ENCODE results near the gene RNF182.
"Not testable (repeated sequence)": the region's sequence is repeated elsewhere in the genome, so short reads cannot be mapped to it uniquely, and the experiment has no call there.

RNF182 gene

GRCh38 chr6:14010275-14010674, 85.5 kb downstream of the RNF182 start:
- Histone ChIP-seq H3K4me1 (ENCODE audit: insufficient read depth, low read length) (peaks cover 17% of the 10 kb centered on the region), H3K27ac (ENCODE audit: low read length) (no peak overlapping the region), H3K36me3 (ENCODE audit: insufficient read depth, low read depth, low read length) (no peaks in the 10 kb centered on the region), H3K4me3 (ENCODE audit: low read length) (no peak overlapping the region), H3K27me3 (ENCODE audit: insufficient read depth, low read length) (no peaks in the 10 kb centered on the region), H3K9me3 (ENCODE audit: insufficient read depth, low read depth, low read length) (no peaks in the 10 kb centered on the region), H3K9ac (ENCODE audit: low read depth, low read length) (no peak overlapping the region)

GRCh38 chr6:14012313-14013030, 87.7 kb downstream of the RNF182 start:
- Histone ChIP-seq H3K27me3 (ENCODE audit: insufficient read depth, low read length) (peaks cover 15% of the 10 kb centered on the region), H3K27ac (ENCODE audit: low read length) (no peak overlapping the region), H3K9ac (ENCODE audit: low read depth, low read length) (no peak overlapping the region), H3K4me1 (ENCODE audit: insufficient read depth, low read length) (peaks cover 23% of the 10 kb centered on the region), H3K9me3 (ENCODE audit: insufficient read depth, low read depth, low read length) (no peaks in the 10 kb centered on the region), H3K36me3 (ENCODE audit: insufficient read depth, low read depth, low read length) (no peaks in the 10 kb centered on the region), H3K4me3 (ENCODE audit: low read length) (no peak overlapping the region)

GRCh38 chr6:14015964-14016363, 91.2 kb downstream of the RNF182 start:
- H3K9ac ChIP-seq (ENCODE audit: low read depth, low read length) = no peak overlapping the region

GRCh38 chr6:14016432-14016831, 91.7 kb downstream of the RNF182 start:
- Histone ChIP-seq H3K27ac (ENCODE audit: low read length) (no peak overlapping the region), H3K27me3 (ENCODE audit: insufficient read depth, low read length) (peaks cover 25% of the 10 kb centered on the region), H3K4me1 (ENCODE audit: insufficient read depth, low read length) (peaks cover 18% of the 10 kb centered on the region), H3K9ac (ENCODE audit: low read depth, low read length) (no peak overlapping the region), H3K36me3 (ENCODE audit: insufficient read depth, low read depth, low read length) (no peaks in the 10 kb centered on the region), H3K9me3 (ENCODE audit: insufficient read depth, low read depth, low read length) (peaks cover 4% of the 10 kb centered on the region; the same call in 1 of the 2 replicates), H3K4me3 (ENCODE audit: low read length) (no peak overlapping the region)

More at GRCh38 chr6:14015964-14016363, 91.2 kb downstream of the RNF182 start:
- Histone ChIP-seq H3K27me3 (ENCODE audit: insufficient read depth, low read length) (peaks cover 25% of the 10 kb centered on the region), H3K9me3 (ENCODE audit: insufficient read depth, low read depth, low read length) (peaks cover 4% of the 10 kb centered on the region; the same call in 1 of the 2 replicates), H3K27ac (ENCODE audit: low read length) (no peak overlapping the region), H3K4me3 (ENCODE audit: low read length) (no peak overlapping the region), H3K36me3 (ENCODE audit: insufficient read depth, low read depth, low read length) (no peaks in the 10 kb centered on the region), H3K4me1 (ENCODE audit: insufficient read depth, low read length) (peaks cover 18% of the 10 kb centered on the region)

- Histone ChIP-seq H3K9me3 (ENCODE audit: insufficient read depth, low read depth, low read length) (peaks cover 4% of the 10 kb centered on the region; the same call in 1 of the 2 replicates), H3K27me3 (ENCODE audit: insufficient read depth, low read length) (peaks cover 25% of the 10 kb centered on the region), H3K27ac (ENCODE audit: low read length) (no peak overlapping the region), H3K36me3 (ENCODE audit: insufficient read depth, low read depth, low read length) (no peaks in the 10 kb centered on the region), H3K4me3 (ENCODE audit: low read length) (peak overlapping the region; percentile 46; the same call in 1 of the 2 replicates), H3K4me1 (ENCODE audit: insufficient read depth, low read length) (peaks cover 18% of the 10 kb centered on the region), H3K9ac (ENCODE audit: low read depth, low read length) (no peak overlapping the region)
Observed at GRCh38 chr6:14016935-14017625, 92.3 kb downstream of the RNF182 start.

- no peak overlapping the region for H3K27ac ChIP-seq (ENCODE audit: low read length)
- H3K27me3 ChIP-seq (ENCODE audit: insufficient read depth, low read length) = peaks cover 25% of the 10 kb centered on the region
- H3K9me3 ChIP-seq (ENCODE audit: insufficient read depth, low read depth, low read length) = peaks cover 4% of the 10 kb centered on the region; the same call in 1 of the 2 replicates
- no peaks in the 10 kb centered on the region for H3K36me3 ChIP-seq (ENCODE audit: insufficient read depth, low read depth, low read length)
- peak overlapping the region; percentile 46; the same call in 1 of the 2 replicates for H3K4me3 ChIP-seq (ENCODE audit: low read length)
- peaks cover 18% of the 10 kb centered on the region for H3K4me1 ChIP-seq (ENCODE audit: insufficient read depth, low read length)
- H3K9ac ChIP-seq (ENCODE audit: low read depth, low read length) = no peak overlapping the region
Observed at GRCh38 chr6:14017626-14018475, 93.1 kb downstream of the RNF182 start.

DNA sequence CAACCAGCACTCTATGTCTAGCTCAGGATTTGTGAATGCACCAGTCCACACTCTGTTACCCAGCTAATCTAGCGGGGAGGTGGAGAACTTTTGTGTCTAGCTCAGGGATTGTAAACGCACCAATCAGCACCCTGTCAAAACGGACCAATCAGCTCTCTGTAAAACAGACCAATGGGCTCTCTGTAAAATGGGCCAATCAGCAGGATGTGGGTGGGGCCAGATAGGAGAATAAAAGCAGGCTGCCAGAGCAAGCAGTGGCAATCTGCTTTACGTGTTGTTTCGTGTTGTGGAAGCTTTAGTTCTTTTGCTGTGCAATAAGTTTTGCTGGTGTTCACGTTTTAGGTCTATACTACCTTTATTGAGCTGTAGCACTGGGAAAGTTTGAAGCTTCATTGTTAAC, 93.8 kb downstream of the RNF182 start:
- H3K27ac ChIP-seq (ENCODE audit: low read length); H3K36me3 ChIP-seq (ENCODE audit: insufficient read depth, low read depth, low read length); H3K9me3 ChIP-seq (ENCODE audit: insufficient read depth, low read depth, low read length); H3K9ac ChIP-seq (ENCODE audit: low read depth, low read length): not testable (repeated sequence)
- peaks cover 25% of the 10 kb centered on the region for H3K27me3 ChIP-seq (ENCODE audit: insufficient read depth, low read length)
- peaks cover 18% of the 10 kb centered on the region for H3K4me1 ChIP-seq (ENCODE audit: insufficient read depth, low read length)
- peak overlapping the region; percentile 46; the same call in 1 of the 2 replicates for H3K4me3 ChIP-seq (ENCODE audit: low read length)

DNA sequence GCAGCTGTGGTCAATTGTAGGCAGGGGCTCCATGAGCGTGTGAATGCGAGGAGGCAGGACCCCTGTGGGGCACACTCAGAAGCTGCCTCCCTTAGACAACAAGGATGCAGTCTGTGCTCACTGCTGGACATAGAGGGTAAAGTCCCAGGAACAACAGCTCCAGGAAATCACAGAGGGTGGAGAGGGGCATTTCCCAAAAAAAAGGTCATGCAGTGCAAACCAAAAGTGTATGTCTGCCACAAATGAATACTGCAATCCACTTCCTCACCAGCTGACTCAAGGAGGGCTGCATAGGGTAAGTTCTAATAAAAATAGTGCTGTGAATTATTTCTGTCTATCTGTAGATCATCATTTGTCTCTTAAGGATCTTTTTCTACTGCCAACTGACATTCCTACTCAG, 95.8 kb downstream of the RNF182 start:
- Histone ChIP-seq H3K4me1 (ENCODE audit: insufficient read depth, low read length) (peaks cover 27% of the 10 kb centered on the region), H3K36me3 (ENCODE audit: insufficient read depth, low read depth, low read length) (no peaks in the 10 kb centered on the region), H3K9me3 (ENCODE audit: insufficient read depth, low read depth, low read length) (peaks cover 4% of the 10 kb centered on the region; the same call in 1 of the 2 replicates), H3K9ac (ENCODE audit: low read depth, low read length) (no peak overlapping the region), H3K27me3 (ENCODE audit: insufficient read depth, low read length) (peaks cover 25% of the 10 kb centered on the region), H3K4me3 (ENCODE audit: low read length) (no peak overlapping the region), H3K27ac (ENCODE audit: low read length) (no peak overlapping the region)

- H3K27ac ChIP-seq (ENCODE audit: low read length) = no peak overlapping the region
- peaks cover 18% of the 10 kb centered on the region for H3K27me3 ChIP-seq (ENCODE audit: insufficient read depth, low read length)
- H3K9ac ChIP-seq (ENCODE audit: low read depth, low read length) = no peak overlapping the region
- H3K4me3 ChIP-seq (ENCODE audit: low read length) = no peak overlapping the region
- H3K4me1 ChIP-seq (ENCODE audit: insufficient read depth, low read length) = peaks cover 27% of the 10 kb centered on the region
- no peaks in the 10 kb centered on the region for H3K36me3 ChIP-seq (ENCODE audit: insufficient read depth, low read depth, low read length)
- H3K9me3 ChIP-seq (ENCODE audit: insufficient read depth, low read depth, low read length) = peaks cover 4% of the 10 kb centered on the region; the same call in 1 of the 2 replicates
Observed at GRCh38 chr6:14021449-14021848, 96.7 kb downstream of the RNF182 start.

GRCh38 chr6:14022673-14023072, 97.9 kb downstream of the RNF182 start:
- Histone ChIP-seq H3K36me3 (ENCODE audit: insufficient read depth, low read depth, low read length) (no peaks in the 10 kb centered on the region), H3K4me1 (ENCODE audit: insufficient read depth, low read length) (peaks cover 18% of the 10 kb centered on the region), H3K27ac (ENCODE audit: low read length) (no peak overlapping the region), H3K27me3 (ENCODE audit: insufficient read depth, low read length) (peaks cover 8% of the 10 kb centered on the region), H3K9ac (ENCODE audit: low read depth, low read length) (no peak overlapping the region), H3K9me3 (ENCODE audit: insufficient read depth, low read depth, low read length) (peaks cover 4% of the 10 kb centered on the region; the same call in 1 of the 2 replicates), H3K4me3 (ENCODE audit: low read length) (no peak overlapping the region)

- Histone ChIP-seq H3K4me3 (ENCODE audit: low read length) (no peak overlapping the region), H3K9me3 (ENCODE audit: insufficient read depth, low read depth, low read length) (no peaks in the 10 kb centered on the region), H3K27ac (ENCODE audit: low read length) (no peak overlapping the region), H3K36me3 (ENCODE audit: insufficient read depth, low read depth, low read length) (no peaks in the 10 kb centered on the region), H3K4me1 (ENCODE audit: insufficient read depth, low read length) (peaks cover 18% of the 10 kb centered on the region), H3K9ac (ENCODE audit: low read depth, low read length) (no peak overlapping the region), H3K27me3 (ENCODE audit: insufficient read depth, low read length) (peaks cover 5% of the 10 kb centered on the region; the same call in 1 of the 2 replicates)
Observed at GRCh38 chr6:14023855-14024254, 99.1 kb downstream of the RNF182 start.
